CD14-positive monocyte (primary cell): ENCODE results near the gene GLB1L2. TPM values are rescaled to one million over a fixed set of nuclear protein-coding genes. Genes with fewer than 3 reads are reported as not detected.

Source experiments
- DNase-seq, 3 donors: peaks; one replicate each; pipeline ENCODE4 v3.0.0-alpha.2; 2011 to 2022
- H2AFZ ChIP-seq: 2 replicates; pipeline ENCODE4 v1.6.0; 2012; ENCODE audit warnings: mild to moderate bottlenecking, low read depth, low read length, inconsistent platforms; ENCODE audit not compliant: insufficient read depth, poor library complexity, severe bottlenecking
- H3K27ac ChIP-seq, 2 donors: 1 replicate in 1 of 2; 2 replicates in 1 of 2; pipeline ENCODE4 v1.5.1; 2012 to 2013; ENCODE audit warnings: low read length in 2 of 2, control low read depth in 1 of 2, inconsistent platforms in 1 of 2, low read depth in 1 of 2, mild to moderate bottlenecking in 1 of 2
- H3K27me3 ChIP-seq, 2 donors: one replicate each; pipeline versions ENCODE4 v1.6.0 to v1.6.1; 2011 to 2013; ENCODE audit warnings: low read length in 2 of 2; ENCODE audit not compliant: control insufficient read depth in 2 of 2, insufficient read depth in 2 of 2
- H3K36me3 ChIP-seq, 2 donors: replicated peaks in 1 of 2; 1 replicate in 1 of 2; 2 replicates in 1 of 2; pipeline versions ENCODE4 v1.5.1 to v1.6.1; 2012 to 2013; ENCODE audit warnings: low read length in 2 of 2, control low read depth in 1 of 2, inconsistent platforms in 1 of 2, mild to moderate bottlenecking in 1 of 2; ENCODE audit not compliant: insufficient read depth in 2 of 2, control insufficient read depth in 1 of 2
- H3K4me1 ChIP-seq, 2 donors: 1 replicate in 1 of 2; 2 replicates in 1 of 2; pipeline versions ENCODE4 v1.5.1 to v1.6.1; 2012 to 2013; ENCODE audit warnings: low read length in 2 of 2, control low read depth in 1 of 2, inconsistent platforms in 1 of 2, mild to moderate bottlenecking in 1 of 2, moderate library complexity in 1 of 2; ENCODE audit not compliant: insufficient read depth in 2 of 2, control insufficient read depth in 1 of 2
- H3K4me2 ChIP-seq: replicated peaks from 2 replicates; pipeline ENCODE3; 2012; ENCODE audit warnings: low read length, moderate library complexity, mild to moderate bottlenecking; ENCODE audit not compliant: poor library complexity, severe bottlenecking; ENCODE audit errors: extremely low read depth
- H3K4me3 ChIP-seq, 3 experiments: fragments of 200-600 bp in 1 of 3; sonication (generic) in 1 of 3; replicated peaks in 1 of 3; 1 replicate in 2 of 3; 2 replicates in 1 of 3; pipeline ENCODE4 v1.5.1; 2011 to 2013; ENCODE audit warnings: low read length in 3 of 3, mild to moderate bottlenecking in 3 of 3, control low read depth in 2 of 3, low read depth in 2 of 3, inconsistent platforms in 1 of 3, moderate library complexity in 1 of 3
- H3K79me2 ChIP-seq: 2 replicates; pipeline ENCODE4 v1.6.0; 2012; ENCODE audit warnings: mild to moderate bottlenecking, control low read depth, inconsistent platforms, low read length, moderate library complexity; ENCODE audit not compliant: insufficient read depth
- H3K9ac ChIP-seq: 2 replicates; pipeline ENCODE4 v1.6.0; 2017; ENCODE audit warnings: low read length, mild to moderate bottlenecking; ENCODE audit not compliant: insufficient read depth, poor library complexity, severe bottlenecking
- H3K9me3 ChIP-seq, 2 donors: replicated peaks in 1 of 2; 1 replicate in 1 of 2; 2 replicates in 1 of 2; pipeline versions ENCODE4 v1.5.1 to v1.6.1; 2012 to 2013; ENCODE audit warnings: low read length in 2 of 2, control low read depth in 1 of 2; ENCODE audit not compliant: control insufficient read depth in 1 of 2, insufficient read depth in 1 of 2
- H4K20me1 ChIP-seq: 2 replicates; pipeline ENCODE4 v1.6.0; 2012; ENCODE audit warnings: mild to moderate bottlenecking, low read length, control low read depth, moderate library complexity; ENCODE audit not compliant: insufficient read depth
- H3K27ac Mint-ChIP-seq, 7 donors: one replicate each; pipeline ENCODE4 v1.8.0; 2020; ENCODE audit warnings: mild to moderate bottlenecking in 7 of 7, mixed read lengths in 7 of 7, moderate library complexity in 6 of 7, inconsistent platforms in 2 of 7
- H3K27me3 Mint-ChIP-seq, 3 donors: one replicate each; pipeline ENCODE4 v1.8.0; 2021 to 2022; ENCODE audit warnings: low read depth in 3 of 3, mild to moderate bottlenecking in 3 of 3, mixed read lengths in 3 of 3, moderate library complexity in 3 of 3, inconsistent platforms in 1 of 3
- H3K36me3 Mint-ChIP-seq, 2 donors: one replicate each; pipeline ENCODE4 v1.8.0; 2020; ENCODE audit warnings: mixed read lengths in 2 of 2, inconsistent platforms in 1 of 2, mild to moderate bottlenecking in 1 of 2
- H3K4me1 Mint-ChIP-seq: one replicate; pipeline ENCODE4 v1.8.0; 2020; ENCODE audit warnings: mild to moderate bottlenecking, mixed read lengths
- H3K4me3 Mint-ChIP-seq, 2 donors: one replicate each; pipeline ENCODE4 v1.8.0; 2020; ENCODE audit warnings: mild to moderate bottlenecking in 2 of 2, mixed read lengths in 2 of 2, moderate library complexity in 1 of 2
- H3K9me3 Mint-ChIP-seq, 7 donors: one replicate each; pipeline ENCODE4 v1.8.0; 2020 to 2022; ENCODE audit warnings: mixed read lengths in 7 of 7, mild to moderate bottlenecking in 6 of 7, moderate library complexity in 6 of 7, inconsistent platforms in 2 of 7
- CTCF ChIP-seq: fragments of 200-600 bp; IDR thresholded peaks from one replicate; pipeline ENCODE4 v1.8.0; 2022; ENCODE audit warnings: antibody characterized with exemption, mild to moderate bottlenecking
- WGBS: methylation state at CpG from one replicate; pipeline ENCODE4 v1.1.5; 2013; ENCODE audit warnings: missing lambda C conversion rate; ENCODE audit not compliant: insufficient coverage; 5-methylcytosine and 5-hydroxymethylcytosine counted together
- intact Hi-C, 2 donors: fragments of 100-400 bp; cut with micrococcal nuclease; formaldehyde crosslinking; loops; one replicate each; pipeline versions ENCODE4 v1.15.0 to v1.15.1; 2023
- polyA plus RNA-seq, 3 donors: library from polyadenylated mRNA; depleted of rRNA in 1 of 3; unstranded in 2 of 3; stranded (reverse) in 1 of 3; fragments of 300-500 nt in 2 of 3; fragments of >200 nt in 1 of 3; fragmentation: Illumina TruSeq in 2 of 3; gene quantifications; 1 replicate in 2 of 3; 2 replicates in 1 of 3; pipeline ENCODE4 v1.2.3, GENCODE V29; 2012 to 2021

GLB1L2 gene
- polyA plus RNA-seq, 3 donors, result not detected

- Histone ChIP-seq H3K79me2 (no peaks in the 10 kb centered on the region), H3K9me3 (peaks cover 0 to 10% of the 10 kb centered on the region in 2 donors), H3K4me2 (no peak overlapping the region), H3K27me3 (peaks cover 28 to 52% of the 10 kb centered on the region in 2 donors), H3K9ac (no peak overlapping the region), H3K4me1 (peaks cover 6 to 10% of the 10 kb centered on the region in 2 donors), H4K20me1 (no peaks in the 10 kb centered on the region), H2AFZ (no peak overlapping the region), H3K4me3 (no peak overlapping the region), H3K36me3 (no peaks in the 10 kb centered on the region), H3K27ac (no peak overlapping the region)
- no peak overlapping the region for H3K27ac Mint-ChIP-seq
- H3K9me3 Mint-ChIP-seq, result peaks cover 0 to 8% (median 5%) of the 10 kb centered on the region in 7 donors
- H3K36me3 Mint-ChIP-seq, result peaks cover 0 to 3% of the 10 kb centered on the region in 2 donors
- peaks cover 12% of the 10 kb centered on the region for H3K4me1 Mint-ChIP-seq
- intact Hi-C loops, result no loop called here
- WGBS, result 63% methylated on average over 4 of the region's 7 CpGs
- peaks cover 46 to 58% (median 52%) of the 10 kb centered on the region in 3 donors for H3K27me3 Mint-ChIP-seq
- no peak for TF ChIP-seq CTCF
- H3K4me3 Mint-ChIP-seq, result peak overlapping the region; percentile 16 to 84
- no peak for DNase-seq
Measured at GRCh38 chr11:134332782-134333181, 994 bp downstream of the GLB1L2 start.

GRCh38 chr11:134333312-134333711 is 1.5 kb downstream of the GLB1L2 start:
- Histone ChIP-seq H3K27ac (no peak overlapping the region), H3K27me3 (peaks cover 28 to 52% of the 10 kb centered on the region in 2 donors), H4K20me1 (no peaks in the 10 kb centered on the region), H3K36me3 (no peaks in the 10 kb centered on the region), H3K4me1 (peaks cover 6 to 10% of the 10 kb centered on the region in 2 donors), H3K9me3 (peaks cover 0 to 10% of the 10 kb centered on the region in 2 donors), H3K9ac (no peak overlapping the region), H2AFZ (no peak overlapping the region), H3K4me2 (no peak overlapping the region), H3K79me2 (no peaks in the 10 kb centered on the region), H3K4me3 (no peak overlapping the region)
- Mint-ChIP-seq H3K4me3 (peak overlapping the region in 1 of 2 donors; percentile 84), H3K27ac (no peak overlapping the region), H3K9me3 (peaks cover 0 to 8% (median 5%) of the 10 kb centered on the region in 7 donors), H3K4me1 (peaks cover 12% of the 10 kb centered on the region), H3K27me3 (peaks cover 46 to 57% (median 51%) of the 10 kb centered on the region in 3 donors), H3K36me3 (peaks cover 0 to 3% of the 10 kb centered on the region in 2 donors)
- 89% methylated on average over 7 of the region's 7 CpGs for WGBS
- DNase-seq, result no peak
- TF ChIP-seq CTCF, result no peak
- intact Hi-C loops, result no loop called here
